ENCODE results near the gene CALHM5.
"Not testable (repeated sequence)": the region's sequence is repeated elsewhere in the genome, so short reads cannot be mapped to it uniquely, and the experiment has no call there.

The CALHM5 gene

DNA sequence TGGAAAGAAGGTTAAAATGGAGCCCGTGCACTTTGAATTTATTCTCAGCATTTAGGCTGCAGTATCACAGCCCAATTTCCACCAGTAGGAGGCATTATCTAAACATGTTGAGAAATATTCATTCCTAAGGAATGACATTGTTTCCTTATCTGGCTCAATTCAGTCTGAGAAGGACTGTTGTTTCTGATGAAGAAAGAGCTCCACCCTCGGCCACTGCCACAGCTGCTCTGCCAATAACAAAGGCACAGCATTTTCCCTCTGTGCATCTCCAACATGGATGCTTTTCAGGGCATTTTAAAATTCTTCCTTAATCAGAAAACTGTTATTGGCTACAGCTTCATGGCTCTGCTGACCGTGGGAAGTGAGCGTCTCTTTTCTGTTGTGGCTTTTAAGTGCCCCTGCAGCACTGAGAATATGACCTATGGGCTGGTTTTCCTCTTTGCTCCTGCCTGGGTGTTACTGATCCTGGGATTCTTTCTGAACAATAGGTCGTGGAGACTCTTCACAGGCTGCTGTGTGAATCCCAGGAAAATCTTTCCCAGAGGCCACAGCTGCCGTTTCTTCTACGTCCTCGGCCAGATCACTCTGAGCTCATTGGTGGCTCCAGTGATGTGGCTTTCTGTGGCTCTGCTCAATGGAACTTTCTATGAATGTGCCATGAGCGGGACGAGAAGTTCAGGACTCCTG lies at the start of gene CALHM5:
TSS of gene CALHM5 (plus strand) at position 216 of the 687 bp plus-strand sequence. CDS start at position 274, 58 bp downstream.
- no peak for DNase-seq (ENCODE audit: low read depth in 2 of 2)

- DNase-seq (ENCODE audit: low read depth in 2 of 2) = peak; percentile 4 to 13
Observed at GRCh38 chr6:116461932-116462885, 49.2 kb upstream of the CALHM5 start.

- DNase-seq (ENCODE audit: low read depth in 2 of 2) = no peak
Observed at GRCh38 chr6:116463301-116463700, 48.1 kb upstream of the CALHM5 start.

GRCh38 chr6:116465246-116465645 lies 46.2 kb upstream of the CALHM5 start:
- no peak for DNase-seq (ENCODE audit: low read depth in 2 of 2)

DNA sequence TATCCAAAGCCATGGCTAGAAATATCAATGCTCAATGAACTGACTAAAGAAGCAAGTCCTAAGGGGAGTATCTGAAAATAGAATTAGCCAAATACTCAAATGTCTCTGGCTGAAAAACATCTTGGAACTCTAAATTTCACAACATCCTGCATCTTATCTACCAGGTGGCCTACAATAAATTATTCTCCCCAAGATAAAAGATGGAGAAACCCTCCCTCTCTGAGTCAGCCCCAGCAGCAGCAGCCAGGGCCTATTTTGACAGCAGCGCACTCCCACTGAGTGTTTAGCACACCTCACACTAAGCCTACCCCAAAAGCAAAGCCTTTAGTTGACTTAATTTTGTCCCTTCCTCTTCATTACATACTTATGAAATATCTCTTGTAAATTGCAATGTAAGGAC lies 44.3 kb upstream of the CALHM5 start:
- DNase-seq (ENCODE audit: low read depth in 2 of 2) = no peak

DNA sequence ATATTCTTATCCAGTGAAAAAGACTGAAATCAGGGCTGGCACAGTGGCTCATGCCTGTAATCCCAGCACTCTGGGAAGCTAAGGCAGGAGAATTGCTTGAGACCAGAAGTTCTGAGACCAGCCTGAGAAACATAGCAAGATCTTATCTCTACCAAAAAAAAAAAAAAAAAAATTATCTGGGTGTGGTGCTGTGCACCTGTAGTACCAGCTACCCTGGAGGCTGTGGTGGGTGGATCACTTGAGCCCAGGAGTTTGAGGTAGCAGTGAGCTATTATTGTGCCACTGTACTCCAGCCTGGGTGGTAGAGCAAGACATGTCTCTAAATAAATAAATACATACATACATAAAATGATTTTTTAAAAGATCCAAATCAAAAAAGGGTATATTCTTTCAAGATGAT lies 43.9 kb upstream of the CALHM5 start:
- no peak for DNase-seq (ENCODE audit: low read depth in 2 of 2)

GRCh38 chr6:116468293-116468692 lies 43.1 kb upstream of the CALHM5 start:
- DNase-seq (ENCODE audit: low read depth in 2 of 2) = no peak

- no peak for DNase-seq (ENCODE audit: low read depth in 2 of 2)
Observed at GRCh38 chr6:116471531-116471930, 39.9 kb upstream of the CALHM5 start.

- DNase-seq (ENCODE audit: low read depth in 2 of 2) = no peak
Observed at GRCh38 chr6:116472706-116473105, 38.7 kb upstream of the CALHM5 start.

DNA sequence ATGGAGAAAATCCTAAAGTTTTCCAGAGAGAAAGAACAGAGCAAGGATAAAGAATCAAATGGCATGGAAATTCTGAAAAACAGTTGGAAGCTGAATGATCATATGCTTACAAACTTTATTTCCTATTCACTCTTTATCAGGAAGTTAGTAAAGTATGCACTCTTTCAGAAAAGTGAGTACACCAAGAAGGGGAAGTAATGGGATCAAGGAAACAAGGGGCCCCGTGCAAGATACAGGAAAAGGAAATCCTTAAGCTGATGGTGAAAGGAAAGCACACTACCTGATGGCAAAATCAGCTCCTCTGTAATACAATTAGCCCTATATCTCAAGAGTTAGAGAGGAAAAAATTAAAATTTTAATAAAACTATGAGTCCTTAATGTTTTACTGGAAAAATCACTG lies 36.3 kb upstream of the CALHM5 start:
- DNase-seq (ENCODE audit: low read depth in 2 of 2) = no peak

GRCh38 chr6:116476002-116476678 lies 35.3 kb upstream of the CALHM5 start:
- no peak for DNase-seq (ENCODE audit: low read depth in 2 of 2)

DNA sequence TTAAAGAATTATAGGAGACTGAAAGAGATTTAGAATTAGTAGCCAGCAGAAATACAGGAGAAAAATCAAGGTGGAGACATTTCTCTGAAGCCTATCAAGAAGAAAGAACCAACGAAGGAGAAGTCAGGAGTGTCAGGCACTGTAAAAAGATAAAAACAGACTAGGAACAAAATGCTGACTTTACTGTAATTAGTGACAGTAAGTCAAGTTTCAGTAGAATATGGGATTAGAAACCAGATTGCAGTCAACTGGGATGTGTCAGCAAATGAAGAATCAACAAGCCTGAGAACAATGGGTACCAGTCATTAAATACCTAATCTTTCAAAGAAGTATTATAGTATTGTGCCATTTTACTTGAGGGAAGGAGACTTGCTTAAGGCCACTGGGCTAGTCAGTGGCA lies 28.7 kb upstream of the CALHM5 start:
- no peak for DNase-seq (ENCODE audit: low read depth in 2 of 2)

DNA sequence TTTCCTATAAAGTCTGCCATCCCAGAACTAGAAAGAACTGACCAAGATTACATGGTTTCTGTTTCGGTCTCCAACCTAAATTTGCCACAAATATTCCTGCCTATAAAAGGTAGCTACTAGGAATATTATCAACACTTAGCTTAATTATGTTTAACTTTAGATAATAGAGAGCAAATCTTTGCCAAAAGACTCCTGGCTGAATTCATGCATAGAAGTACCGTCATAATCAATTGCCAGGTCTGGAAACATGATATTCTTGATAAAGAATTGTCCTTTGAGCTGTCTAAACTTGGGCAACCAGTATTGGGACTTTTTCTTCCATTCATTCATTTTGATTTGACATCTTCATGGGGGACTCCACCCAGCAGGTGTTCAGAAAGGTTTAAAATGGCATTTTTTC lies 27.8 kb upstream of the CALHM5 start:
- no peak for DNase-seq (ENCODE audit: low read depth in 2 of 2)

GRCh38 chr6:116485559-116486184 lies 25.8 kb upstream of the CALHM5 start:
- no peak for DNase-seq (ENCODE audit: low read depth in 2 of 2)

DNA sequence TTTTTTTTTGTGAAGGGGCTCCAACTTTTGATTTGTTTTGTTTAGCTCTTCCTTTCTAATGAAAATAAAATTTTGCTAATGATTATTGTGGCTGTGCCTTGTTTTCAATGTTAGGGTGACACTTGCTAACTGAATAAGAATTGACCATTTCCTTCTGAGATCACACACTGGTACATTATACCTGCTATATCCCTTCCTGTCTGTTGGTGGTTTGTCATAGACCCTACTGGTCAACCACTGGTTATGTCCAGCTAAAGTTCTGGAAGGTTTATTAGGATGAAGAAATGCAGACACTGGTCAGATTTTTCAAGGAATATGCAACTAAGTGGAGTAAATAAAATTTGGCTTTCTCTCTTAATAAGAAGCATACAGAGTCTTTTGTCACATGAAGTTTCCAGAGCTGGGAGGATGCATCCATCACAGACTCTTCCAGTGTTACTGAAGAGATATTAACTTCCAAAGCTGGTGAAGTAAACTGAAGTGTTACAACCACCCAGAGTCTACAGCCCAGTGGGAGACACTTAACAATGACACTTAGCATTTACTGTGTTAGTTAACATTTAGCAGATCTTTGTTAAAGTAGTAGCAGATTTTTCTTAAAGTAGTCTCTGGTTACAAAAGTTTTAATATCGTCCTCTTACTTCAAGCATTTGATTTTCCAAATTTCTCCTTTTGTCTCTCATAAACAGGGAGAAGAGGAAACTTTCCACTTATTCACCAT lies 19.7 kb upstream of the CALHM5 start:
- DNase-seq (ENCODE audit: low read depth in 2 of 2) = no peak

GRCh38 chr6:116492331-116493067 lies 18.9 kb upstream of the CALHM5 start:
- no peak for DNase-seq (ENCODE audit: low read depth in 2 of 2)

DNA sequence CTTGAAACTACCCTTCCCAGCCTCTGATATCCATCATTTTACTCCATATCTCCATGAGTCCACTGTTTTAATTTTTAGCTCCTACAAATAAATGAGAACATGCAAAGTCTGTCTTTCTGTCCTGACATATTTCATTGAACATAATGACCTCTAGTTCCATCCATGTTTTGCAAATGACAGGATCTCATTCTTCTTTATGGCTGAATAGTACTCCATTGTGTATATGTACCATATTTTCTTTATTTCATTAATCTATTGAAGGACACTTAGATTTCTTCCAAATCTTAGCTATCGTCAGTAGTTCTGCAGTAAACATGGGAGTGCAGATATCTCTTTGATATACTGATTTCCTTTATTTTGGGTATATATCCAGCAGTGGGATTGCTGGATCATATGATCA lies 16.3 kb upstream of the CALHM5 start:
- not testable (repeated sequence) for DNase-seq (ENCODE audit: low read depth in 2 of 2)

DNA sequence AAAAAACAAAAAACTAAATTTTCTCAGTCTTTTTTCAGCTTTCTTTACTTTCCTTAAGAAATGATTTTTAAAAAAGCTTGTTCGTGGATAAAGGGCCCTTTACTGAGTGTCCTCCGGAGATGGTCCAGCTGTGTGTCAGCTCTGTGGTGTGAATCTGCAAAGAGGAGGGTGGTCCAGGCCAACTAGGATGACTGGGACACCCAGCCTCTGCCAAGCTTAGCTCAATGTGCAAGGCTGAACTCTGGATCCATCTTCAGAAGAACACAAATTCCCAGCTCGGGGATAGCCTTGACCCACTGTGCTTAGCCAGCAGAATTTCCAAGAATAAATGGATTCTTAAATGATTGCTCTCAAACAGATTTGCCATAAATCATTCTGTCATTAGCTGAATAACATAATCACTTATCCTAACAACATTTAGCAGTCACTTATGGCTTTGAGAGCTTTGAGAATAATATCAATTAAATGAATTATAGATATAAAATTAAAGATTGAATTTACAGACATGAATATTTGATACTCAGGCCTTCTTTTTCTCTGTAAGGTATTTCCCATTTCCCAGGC lies 14.2 kb upstream of the CALHM5 start:
- no peak for DNase-seq (ENCODE audit: low read depth in 2 of 2)

DNA sequence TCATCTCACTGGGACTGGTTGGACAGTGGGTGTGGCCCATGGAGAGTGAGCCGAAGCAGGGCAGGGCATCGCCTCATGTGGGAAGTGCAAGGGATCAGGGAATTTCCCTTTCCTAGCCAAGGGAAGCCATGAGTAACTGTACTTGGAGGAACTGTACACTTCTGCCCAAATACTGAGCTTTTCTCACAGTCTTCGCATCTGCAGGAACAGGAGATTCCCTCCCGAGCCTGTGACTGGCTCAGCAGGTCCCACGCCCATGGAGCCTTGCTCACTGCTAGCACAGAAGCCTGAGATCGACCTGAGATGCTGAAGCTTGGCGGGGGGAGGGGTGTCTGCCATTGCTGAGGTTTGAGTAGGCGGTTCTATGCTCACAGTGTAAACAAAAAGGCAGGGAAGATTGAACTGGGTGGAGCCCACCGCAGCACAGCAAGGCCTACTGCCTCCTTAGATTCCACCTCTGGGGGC lies 10.4 kb upstream of the CALHM5 start:
- DNase-seq (ENCODE audit: low read depth in 2 of 2) = no peak

GRCh38 chr6:116507324-116507723 lies 4.1 kb upstream of the CALHM5 start:
- no peak for DNase-seq (ENCODE audit: low read depth in 2 of 2)

Data from stimulated activated CD8-positive, alpha-beta memory T cell treated with anti-CD3 and anti-CD28 coated beads, Interleukin-2, amount 100 ng/mL, for 1 hour (primary cell).